Esophagus squamous epithelium (tissue), 4 donors: ENCODE data around the gene ATP7B.

Source experiments
- CTCF ChIP-seq, 6 experiments: fragments of 450-650 bp in 4 of 6; fragments of 200-600 bp in 2 of 6; sonication (generic) in 2 of 6; IDR thresholded peaks; one replicate each; pipeline ENCODE4 v1.5.1; 2016 to 2019; ENCODE audit warnings: antibody characterized with exemption in 6 of 6, mild to moderate bottlenecking in 4 of 6, moderate library complexity in 4 of 6
- POLR2A ChIP-seq, 4 donors: fragments of 450-650 bp; IDR thresholded peaks; one replicate each; pipeline ENCODE4 v1.6.1; 2017; ENCODE audit warnings: antibody characterized with exemption in 4 of 4, mild to moderate bottlenecking in 4 of 4, moderate library complexity in 3 of 4

GRCh38 chr13:51925865-51926527 is 85.3 kb downstream of the ATP7B start:
- no peak for TF ChIP-seq CTCF (IDR thresholded peaks at IDR 0.05)
- no peak for TF ChIP-seq POLR2A (IDR thresholded peaks at IDR 0.05)
